Anterior cingulate cortex (tissue), 58 donors: Measurements from ENCODE around the gene C22orf23.

ENCODE experiments used
- DNase-seq, 58 donors: peaks; one replicate each; lab custom pipeline; 2025; lab: John Stamatoyannopoulos, UW

Gene C22orf23

DNA sequence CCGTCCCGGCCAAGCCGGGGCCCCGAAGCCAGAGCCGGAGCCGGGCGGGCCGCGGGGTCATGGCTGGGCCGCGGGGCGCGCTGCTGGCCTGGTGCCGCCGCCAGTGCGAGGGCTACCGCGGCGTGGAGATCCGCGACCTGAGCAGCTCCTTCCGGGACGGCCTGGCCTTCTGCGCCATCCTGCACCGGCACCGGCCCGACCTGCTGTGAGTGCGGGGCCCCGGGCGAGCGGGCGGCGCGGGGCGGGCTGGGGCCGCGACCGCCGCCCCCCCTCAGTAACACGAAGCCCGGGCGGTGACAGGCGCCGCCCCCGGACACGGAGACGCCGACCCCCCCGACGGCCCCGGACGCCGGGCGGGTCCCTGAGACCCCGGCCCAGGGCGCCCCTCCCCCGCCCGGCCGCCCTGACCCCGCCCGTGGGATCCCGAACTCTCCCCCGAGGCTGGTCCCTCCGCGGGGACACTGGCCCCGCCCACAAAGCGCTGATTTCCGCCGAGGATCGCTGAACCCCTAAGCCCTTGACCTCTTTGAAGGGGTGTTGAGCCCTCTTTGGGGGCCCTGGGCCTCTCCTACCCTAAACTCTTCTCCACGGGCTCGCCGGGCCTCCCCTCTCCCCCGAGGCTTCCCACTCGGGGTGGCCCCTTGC is 46.9 kb downstream of the C22orf23 start:
- DNase-seq = peak in 3 of 58 donors; percentile 11 to 45 (median 23)

DNA sequence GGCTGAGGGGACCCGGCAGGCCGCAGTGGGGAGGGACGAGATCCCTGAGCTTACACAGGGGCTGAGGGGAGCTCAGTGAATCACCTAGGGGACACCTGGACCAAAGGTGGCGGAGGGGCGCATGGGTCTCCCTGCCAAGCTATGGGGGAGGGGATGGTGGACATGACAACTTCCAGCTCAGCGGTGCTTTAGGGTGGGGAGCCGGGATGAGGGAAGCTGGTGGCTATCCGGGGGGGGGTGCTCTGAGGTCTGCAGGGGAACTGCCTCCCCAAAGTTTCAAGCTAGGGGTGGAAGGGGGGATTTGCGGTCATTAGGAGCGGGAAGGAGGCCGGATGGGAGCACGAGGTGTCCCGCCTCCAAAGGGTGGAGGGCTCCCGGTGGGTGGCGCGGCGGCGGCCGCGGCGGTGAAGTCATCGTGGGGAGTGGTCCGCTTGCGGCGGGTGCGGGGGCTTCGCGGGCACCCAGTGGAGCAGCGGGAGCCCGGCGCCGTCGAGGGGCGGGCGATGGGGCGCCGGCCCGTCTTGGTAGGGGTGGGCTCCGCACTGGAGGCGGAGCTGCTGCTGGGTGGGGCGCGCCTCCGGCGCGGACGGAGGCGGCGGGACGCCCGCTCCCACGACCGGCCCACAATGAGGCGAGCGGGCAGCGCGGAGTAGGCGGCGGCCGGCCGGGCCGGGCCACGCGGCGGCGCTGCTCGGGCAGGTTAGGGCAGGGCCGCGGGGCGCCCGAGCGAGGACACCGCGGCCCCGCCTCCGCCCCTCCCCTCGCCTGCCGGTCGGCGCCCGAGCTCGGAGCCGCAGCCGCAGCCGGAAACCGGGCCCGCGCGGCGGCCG is 47.7 kb downstream of the C22orf23 start, which contains the start of gene MICALL1:
Gene MICALL1 (plus strand): TSS at position 764 of the 830 bp plus-strand sequence. CDS start 126 bp downstream, outside the sequence.
- peak in 21 of 58 donors; percentile 15 to 65 (median 39) for DNase-seq

DNA sequence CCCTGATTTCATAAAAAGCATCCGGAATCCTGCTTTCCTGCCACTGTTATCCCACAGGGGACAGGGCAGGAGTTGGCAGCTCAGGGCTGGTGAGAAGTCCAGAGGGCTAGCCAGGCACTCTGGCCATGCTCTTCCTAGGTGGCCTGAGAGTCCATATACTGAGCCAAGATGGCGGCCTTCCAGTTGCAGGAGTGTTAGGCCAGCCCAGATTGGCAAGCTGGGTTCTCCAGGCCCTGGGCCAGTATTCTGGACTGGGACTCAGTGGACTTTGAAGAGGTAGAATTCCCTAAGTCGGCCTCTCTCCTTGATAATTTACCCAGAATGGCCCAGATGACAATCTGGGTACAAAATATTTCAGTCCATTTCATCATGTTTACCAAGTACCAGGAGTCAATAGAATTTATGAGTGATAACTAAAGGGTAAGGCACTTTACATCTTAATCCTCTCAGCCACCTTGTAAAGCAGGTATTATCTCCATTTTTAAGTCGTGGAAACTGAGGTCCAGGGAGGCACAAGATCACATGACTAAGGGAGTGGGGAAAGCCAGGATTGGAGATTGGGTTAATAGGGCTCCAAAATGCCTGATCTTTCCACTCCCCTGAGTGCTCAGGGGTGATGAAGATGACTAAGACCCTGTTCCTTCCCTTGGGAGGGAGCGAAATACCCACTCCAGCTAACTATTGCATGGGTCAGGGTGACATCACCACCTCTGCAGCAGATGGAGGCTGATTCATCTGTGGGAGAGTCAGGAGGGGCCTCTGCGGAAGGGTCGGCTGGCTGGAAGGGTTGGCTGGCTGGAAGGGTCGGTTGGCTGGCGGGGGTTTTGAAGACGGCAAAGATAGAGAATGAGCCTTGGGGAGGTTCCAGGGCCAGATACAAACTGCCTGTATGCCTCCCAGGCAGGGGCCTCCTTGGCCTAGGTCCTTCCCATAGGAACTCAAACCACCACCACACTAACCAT is 48.5 kb downstream of the C22orf23 start:
- DNase-seq = peak in 40 of 58 donors; percentile 8 to 79 (median 48)

DNA sequence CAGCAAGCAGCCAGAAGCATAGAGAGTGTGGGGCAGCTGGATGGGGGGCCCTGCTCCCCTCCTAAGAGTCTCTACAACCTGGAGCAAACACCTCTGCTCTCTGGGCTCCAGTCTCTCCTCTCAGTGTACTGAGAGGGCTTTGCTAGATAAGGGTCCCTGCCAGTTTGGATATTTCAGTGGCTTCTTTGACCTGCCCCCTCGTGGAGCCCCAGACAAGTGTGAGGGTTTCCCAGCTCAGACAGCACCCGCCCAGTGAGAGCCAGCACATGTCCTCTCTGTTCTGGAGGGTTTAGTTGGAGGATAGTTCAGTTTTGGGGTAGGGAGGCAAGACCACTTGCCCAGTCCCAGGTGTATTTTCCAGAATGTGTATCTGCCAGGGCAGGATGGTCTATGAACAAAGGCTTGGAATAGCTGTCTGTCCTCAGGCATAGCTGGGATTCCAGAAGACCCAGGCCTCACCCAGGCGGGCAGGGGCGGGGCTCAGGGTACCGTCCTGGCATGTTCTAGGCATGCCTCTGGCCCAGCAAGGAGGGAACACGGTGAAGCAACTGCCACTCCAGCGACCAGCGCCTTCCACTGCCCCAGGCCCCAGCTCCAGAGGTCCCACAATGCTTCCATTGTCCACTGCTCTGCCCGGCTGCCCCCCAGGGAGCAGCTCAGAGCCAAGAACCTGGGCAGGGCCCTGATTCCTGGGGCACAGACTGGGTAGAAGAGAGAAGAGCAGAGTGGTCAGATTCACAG is 54.8 kb downstream of the C22orf23 start:
- DNase-seq = peak in 38 of 58 donors; percentile 12 to 81 (median 51)

DNA sequence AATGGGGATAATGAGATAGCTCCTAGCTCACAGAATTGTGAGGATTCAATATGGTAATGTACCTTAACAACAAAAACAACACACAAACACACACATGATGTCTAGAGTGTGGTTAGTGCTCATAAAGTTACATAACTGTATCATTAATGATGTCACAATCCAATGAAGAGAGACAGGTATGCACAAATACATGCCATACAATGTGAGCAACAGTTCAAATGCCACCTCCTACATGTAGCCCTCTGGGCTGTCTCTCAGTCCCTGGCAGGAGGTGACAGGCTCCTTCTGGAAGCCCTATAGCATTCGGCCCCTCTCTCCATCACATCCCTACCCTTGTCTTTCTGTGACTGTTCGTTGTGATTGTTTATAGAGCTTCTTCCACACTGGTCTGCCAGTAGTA is 55.6 kb downstream of the C22orf23 start:
- no peak for DNase-seq

DNA sequence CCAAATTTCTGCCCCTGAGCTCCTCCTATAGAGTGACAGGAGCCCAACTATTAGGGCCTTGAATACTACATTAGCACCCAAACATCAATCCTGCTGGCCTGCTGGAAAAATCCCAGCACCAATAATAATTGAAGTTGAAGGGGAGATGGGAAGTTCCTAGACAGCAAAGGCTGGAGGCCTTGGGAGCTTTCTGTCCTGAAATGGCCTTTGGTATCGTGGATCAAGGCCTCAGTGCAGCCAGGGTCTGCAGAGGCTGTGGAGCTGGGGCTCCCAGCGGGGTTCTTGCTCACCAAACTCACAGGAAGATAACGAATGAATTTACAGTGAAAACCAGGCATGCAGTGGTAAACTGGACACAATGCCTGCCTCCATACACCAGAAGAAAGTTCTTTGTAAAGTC is 56.5 kb downstream of the C22orf23 start:
- DNase-seq = peak in 1 of 58 donors; percentile 20

DNA sequence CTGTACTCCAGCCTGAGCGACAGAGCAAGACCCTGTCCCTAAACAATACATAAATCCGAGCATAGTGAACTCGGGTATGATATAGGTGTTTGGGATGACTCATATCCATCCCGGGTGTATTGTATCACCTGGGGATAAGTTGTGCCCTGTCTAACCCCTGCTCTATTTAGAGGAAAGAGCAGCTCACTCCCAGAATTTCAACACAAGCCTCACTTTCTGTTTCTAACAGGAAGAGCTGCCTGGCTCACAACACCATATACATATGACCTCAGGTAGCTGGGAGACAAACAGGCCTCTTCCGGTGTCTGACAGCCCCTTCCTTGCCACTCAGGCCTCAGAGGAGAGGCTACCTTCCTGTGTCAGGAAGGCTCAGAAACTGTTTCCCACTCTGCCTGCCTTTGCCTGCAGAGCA is 57.2 kb downstream of the C22orf23 start:
- DNase-seq = no peak

DNA sequence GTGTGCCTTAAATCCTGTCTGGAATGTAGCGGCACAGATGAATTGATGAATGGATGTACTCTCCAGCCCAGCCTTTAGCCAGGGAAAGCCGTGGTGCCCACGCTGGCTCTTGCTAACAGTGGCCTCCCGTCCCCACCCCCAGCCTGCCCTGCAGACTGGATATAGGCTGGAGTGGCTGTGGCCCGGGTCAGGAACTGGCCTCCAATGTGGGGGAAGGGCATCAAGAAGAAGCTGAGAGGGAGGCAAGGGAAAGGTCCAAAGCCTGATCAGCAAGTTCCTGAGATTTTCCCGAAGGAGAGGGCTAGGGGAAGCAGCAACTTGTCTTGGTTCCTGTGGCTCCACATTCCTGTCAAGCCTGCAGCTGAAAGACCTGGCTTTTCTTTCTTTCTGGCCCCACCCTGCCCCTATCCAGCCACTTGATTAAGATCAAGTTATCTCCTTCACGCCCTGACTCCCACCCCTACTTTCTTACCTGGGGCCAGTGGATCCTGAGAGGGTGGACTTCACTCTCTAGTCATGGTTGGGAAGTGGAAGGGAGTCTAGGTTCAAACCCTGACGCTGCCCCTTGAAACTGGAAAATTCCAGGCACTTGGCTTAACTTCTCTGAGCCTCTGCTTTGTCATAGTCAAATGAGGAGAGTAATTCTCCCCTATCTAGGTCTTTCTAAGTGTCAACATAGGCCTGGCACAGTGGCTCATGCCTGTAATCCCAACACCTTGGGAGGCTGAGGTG is 58.3 kb downstream of the C22orf23 start:
- peak in 9 of 58 donors; percentile 14 to 36 (median 20) for DNase-seq

DNA sequence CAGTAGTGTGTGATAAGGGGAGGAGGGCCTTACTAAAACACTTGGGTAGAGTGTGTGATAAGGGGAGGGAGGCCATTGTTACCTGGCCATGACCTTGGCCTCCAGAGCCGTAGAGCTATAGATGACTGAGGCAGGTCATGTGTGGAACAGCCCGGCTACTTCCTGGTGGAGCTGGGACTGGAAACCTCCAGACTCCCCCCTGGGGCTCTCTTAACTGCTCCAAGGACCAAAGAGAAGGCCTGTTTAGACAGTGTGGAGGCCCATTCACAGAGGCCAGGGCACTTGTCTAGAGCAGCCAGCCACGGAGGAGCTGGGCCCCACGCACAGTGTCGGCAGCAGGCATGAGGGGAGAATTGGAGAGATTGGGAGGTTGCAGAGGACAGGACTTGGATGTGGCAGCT is 59.8 kb downstream of the C22orf23 start:
- peak in 5 of 58 donors; percentile 25 to 48 (median 42) for DNase-seq
